Non-pigmented ciliary epithelial cell (primary cell): Measurements from ENCODE around the gene UFSP1.
A peak's percentile ranks its signal among the peaks of the same experiment; 100 is the strongest.

Experiments
- DNase-seq: peaks from one replicate; pipeline ENCODE4 v3.0.0-alpha.2; 2010; ENCODE audit warnings: low read depth

Gene UFSP1

GRCh38 chr7:100880645-100881044 lies 8.9 kb downstream of the UFSP1 start:
- DNase-seq: no peak

GRCh38 chr7:100879685-100880261 lies 9.7 kb downstream of the UFSP1 start:
- DNase-seq: no peak

- no peak for DNase-seq
Observed at GRCh38 chr7:100878685-100879084, 10.8 kb downstream of the UFSP1 start.

DNA sequence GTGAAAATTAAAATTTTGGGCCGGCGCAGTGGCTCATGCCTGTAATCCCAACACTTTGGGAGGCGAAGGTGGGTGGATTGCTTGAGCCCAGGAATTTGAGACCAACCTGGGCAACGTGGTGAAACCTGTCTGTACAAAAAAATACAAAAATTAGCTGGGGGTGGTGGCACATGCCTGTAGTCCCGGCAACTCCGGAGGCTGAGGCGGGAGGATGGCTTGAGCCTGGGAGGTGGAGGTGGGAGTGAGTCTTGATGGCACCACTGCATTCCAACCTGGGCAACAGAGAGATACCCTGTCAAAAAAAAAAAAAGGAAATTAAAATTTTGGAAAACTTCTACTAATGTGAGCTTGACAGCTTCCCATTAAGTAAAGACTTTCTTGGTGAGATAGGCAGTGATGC lies 11.5 kb downstream of the UFSP1 start:
- no peak for DNase-seq

DNA sequence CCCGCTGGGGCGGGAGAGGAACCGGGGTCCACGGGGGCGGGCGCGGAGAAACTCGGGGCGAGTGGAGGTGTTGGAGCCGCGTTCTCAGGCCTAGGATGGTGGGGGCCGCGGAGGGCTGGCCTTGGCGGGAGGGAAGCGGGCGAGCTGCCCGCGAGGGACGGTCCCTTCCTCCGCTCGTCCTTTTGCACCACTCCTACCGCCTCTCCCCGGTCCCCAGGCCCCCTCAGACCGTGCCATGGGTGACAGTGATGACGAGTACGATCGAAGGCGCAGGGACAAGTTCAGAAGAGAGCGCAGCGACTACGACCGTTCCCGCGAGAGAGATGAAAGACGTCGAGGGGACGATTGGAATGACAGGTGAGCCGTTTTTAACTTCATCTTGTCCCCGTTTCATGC lies 14.2 kb downstream of the UFSP1 start:
- no peak for DNase-seq

- peak; percentile 93 for DNase-seq
Observed at GRCh38 chr7:100874577-100875355, 14.7 kb downstream of the UFSP1 start, which contains the start of gene SRRT. Gene SRRT (plus strand): TSS chr7:100875103. CDS start chr7:100875591, 488 bp downstream.

DNA sequence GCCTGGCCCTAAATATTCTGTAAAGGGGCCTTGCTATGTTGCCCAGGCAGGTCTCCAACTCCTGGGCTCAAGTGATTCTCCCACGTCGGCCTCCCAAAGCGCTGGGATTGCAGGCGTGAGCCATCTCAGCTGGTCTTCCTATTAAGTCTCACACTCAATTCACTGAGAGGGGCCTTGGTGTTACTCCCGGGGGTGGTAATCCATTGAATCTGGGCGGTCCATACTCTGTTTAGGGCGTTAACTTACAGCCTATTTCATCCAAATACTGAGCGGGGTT lies 15.3 kb downstream of the UFSP1 start:
- no peak for DNase-seq

- DNase-seq: no peak
Observed at GRCh38 chr7:100873599-100874299, 15.8 kb downstream of the UFSP1 start.

GRCh38 chr7:100867776-100868485 lies 21.6 kb downstream of the UFSP1 start:
- no peak for DNase-seq

- DNase-seq: peak; percentile 67
Observed at GRCh38 chr7:100867040-100867775, 22.3 kb downstream of the UFSP1 start, which contains the start of gene TRIP6. Gene TRIP6 (plus strand): TSS chr7:100867387. CDS start chr7:100867498, 111 bp downstream.

DNA sequence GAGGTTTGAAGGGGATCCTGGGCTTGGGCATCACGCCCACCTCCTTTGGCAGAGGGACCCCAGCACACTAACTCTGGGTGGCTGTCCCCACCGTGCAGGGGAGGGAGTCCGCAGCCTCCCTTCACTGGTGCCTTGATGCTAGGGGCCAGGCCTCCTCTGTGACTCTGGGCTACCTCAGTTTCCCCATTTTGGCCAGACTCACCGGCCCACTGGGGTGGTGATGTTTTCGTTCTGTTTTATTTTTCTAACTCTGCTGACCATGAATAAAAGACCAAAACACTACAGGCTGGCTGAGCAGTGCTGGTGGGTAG lies 22.8 kb downstream of the UFSP1 start:
- DNase-seq: no peak

- no peak for DNase-seq
Observed at GRCh38 chr7:100865938-100866728, 23.4 kb downstream of the UFSP1 start.

GRCh38 chr7:100865372-100865911 lies 24.1 kb downstream of the UFSP1 start:
- no peak for DNase-seq

DNA sequence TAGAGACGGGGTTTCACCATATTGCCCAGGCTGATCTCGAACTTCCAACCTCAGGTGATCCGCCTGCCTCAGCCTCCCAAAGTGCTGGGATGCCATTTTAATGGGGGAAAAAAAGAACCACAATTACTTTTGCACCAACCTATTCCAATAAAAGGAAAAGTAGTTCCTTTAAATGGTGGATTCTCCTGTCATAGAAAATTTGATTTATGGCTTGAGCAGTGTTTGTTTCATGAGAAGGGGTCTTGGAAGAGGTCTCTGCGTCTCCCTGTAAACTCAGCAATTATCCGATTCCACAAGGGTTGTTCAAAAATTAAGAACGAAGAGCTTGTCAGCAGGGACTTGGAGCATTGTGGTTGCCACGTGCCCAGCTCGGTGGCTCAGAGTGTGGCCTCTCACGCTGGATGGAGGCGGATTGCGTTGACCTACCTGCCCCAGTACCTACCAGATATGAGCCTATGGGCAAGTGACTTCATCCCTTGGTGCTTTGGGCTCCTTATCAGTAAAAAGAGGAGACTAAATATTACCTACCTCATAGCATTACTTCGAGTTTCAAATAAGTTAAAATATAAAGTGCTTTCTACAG lies 25.2 kb downstream of the UFSP1 start:
- DNase-seq: no peak

DNA sequence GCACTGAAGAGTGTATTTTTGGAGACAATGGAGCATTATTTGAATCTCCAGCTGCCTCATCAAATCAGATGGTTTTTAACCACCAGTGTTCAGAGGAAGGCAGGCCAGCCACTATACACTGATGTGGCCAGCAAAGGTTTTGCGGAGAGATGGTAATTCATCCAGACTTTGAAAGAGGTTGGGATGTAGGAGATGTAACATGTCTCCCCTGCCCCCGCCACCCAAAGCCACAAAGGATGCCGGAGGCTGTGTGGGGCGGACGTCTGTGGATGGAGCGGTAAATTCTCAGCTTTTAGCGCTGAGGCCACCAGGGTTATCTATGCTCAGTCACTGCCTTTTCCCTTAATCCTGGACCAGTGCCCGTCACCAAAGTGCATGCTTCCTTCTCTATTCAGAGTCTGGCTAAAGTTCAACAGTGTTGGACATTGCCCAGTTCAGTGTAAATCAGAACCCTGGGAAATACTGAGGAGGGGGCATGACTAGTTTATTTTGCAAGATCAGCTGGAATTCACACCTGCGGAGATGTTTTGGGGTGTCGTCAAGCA lies 26.0 kb downstream of the UFSP1 start:
- no peak for DNase-seq

DNA sequence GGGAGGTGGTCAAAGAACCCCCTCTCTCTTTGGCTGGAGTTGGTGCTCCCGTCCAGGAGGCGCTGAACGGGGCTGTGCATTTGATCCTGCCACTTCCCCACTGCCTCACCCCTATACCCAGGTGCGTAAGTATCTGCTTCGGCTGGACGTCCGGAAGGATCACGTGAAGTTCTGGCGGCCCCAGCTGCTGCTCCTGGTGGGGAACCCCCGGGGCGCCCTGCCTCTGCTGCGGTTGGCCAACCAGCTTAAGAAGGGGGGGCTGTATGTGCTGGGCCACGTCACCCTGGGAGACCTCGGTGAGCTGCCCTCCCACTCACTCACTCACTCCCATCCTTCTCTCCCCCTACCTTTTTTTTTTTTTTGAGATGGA lies 27.9 kb downstream of the UFSP1 start:
- no peak for DNase-seq

GRCh38 chr7:100860702-100861615 lies 28.6 kb downstream of the UFSP1 start:
- DNase-seq: no peak

- DNase-seq: no peak
Observed at GRCh38 chr7:100859856-100860255, 29.7 kb downstream of the UFSP1 start.

DNA sequence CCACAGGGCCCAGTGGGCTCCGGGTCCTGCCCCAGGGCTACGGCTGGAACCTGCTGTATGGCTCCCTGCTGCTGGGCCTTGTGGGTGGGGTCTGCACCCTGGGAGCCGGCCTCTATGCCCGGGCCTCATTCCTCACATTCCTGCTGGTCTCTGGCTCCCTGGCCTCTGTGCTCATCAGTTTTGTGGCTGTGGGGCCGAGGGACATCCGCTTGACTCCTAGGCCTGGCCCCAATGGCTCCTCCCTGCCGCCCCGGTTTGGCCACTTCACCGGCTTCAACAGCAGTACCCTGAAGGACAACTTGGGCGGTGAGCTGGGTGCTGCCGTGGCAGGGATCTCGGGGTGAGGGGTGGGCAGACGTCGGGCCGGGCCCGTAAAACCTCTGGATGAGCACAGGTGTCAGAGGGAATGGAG lies 32.6 kb downstream of the UFSP1 start:
- DNase-seq: no peak
